ENCODE measurements around the gene HS2ST1. TPM values are rescaled to one million over a fixed set of nuclear protein-coding genes. Genes with fewer than 3 reads are reported as not detected.
"Not testable (repeated sequence)": the region's sequence is repeated elsewhere in the genome, so short reads cannot be mapped to it uniquely, and the experiment has no call there.

HS2ST1 gene
- total and polyA plus RNA-seq, 4 donors, result 4.1 to 20.3 (median 8.8) TPM

DNA sequence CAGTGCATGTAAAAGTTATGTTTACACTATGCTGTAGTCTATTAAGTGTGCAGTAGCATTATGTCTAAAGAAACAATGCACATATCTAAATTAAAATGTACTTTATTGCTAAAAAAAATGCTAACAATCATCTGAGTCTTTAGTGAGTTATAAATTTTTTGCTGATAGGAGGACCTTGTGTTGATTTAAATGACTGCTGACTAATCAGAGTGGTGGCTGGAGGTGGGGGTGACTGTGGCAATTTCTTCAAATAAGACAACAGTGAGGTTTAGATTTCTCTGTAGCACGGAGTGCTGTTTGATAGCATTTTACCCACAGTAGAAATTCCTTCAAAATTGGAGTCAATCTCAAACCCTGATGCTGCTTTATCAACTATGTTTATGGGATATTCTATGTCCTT is 37.0 kb downstream of the HS2ST1 start:
- Histone ChIP-seq H3K27ac (ENCODE audit: low read depth in 1 of 2, low read length in 2 of 2) (no peak overlapping the region), H3K9me3 (ENCODE audit: control insufficient read depth, low read length) (no peaks in the 10 kb centered on the region), H3K4me3 (ENCODE audit: low read length in 2 of 2) (no peak overlapping the region), H3K4me1 (ENCODE audit: control insufficient read depth in 1 of 2, insufficient read depth in 2 of 2, low read length in 2 of 2) (no peaks in the 10 kb centered on the region), H3K36me3 (ENCODE audit: control insufficient read depth in 1 of 2, insufficient read depth in 2 of 2, low read length in 1 of 2) (no peaks in the 10 kb centered on the region), H3K27me3 (ENCODE audit: control insufficient read depth in 1 of 2, insufficient read depth in 2 of 2, low read length in 1 of 2) (no peaks in the 10 kb centered on the region)
- no peak for DNase-seq
- no peak for ATAC-seq (ENCODE audit: low FRiP score)
- 76 to 82% methylated on average over 1 of the region's 1 CpG for WGBS, 2 donors
- intact Hi-C loops (cut with DNase I), result no loop called here

DNA sequence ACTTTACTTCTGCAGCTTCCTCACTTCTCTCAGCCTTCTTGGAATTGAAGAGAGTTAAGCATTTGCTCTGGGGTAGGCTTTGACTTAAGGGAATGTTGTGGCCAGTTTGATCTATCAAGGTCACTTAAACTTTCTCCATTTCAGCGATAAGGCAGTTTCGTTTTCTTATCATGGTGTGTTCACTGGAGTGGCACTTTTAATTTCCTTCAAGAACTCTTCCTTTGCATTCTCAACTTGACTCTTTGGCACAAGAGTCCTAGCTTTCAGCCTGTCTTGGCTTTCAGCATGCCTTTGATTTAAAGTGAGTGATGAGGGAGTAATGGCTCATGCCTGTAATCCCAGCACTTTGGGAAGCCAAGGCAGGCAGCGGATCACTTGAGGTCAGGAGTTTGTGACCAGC is 38.7 kb downstream of the HS2ST1 start:
- ATAC-seq (ENCODE audit: low FRiP score) (no peak), DNase-seq (no peak)
- no peaks in the 10 kb centered on the region for H3K27me3 ChIP-seq (ENCODE audit: control insufficient read depth in 1 of 2, insufficient read depth in 2 of 2, low read length in 1 of 2)
- H3K4me3 ChIP-seq (ENCODE audit: low read length in 2 of 2), result no peak overlapping the region
- no peak overlapping the region for H3K27ac ChIP-seq (ENCODE audit: low read depth in 1 of 2, low read length in 2 of 2)
- H3K4me1 ChIP-seq (ENCODE audit: control insufficient read depth in 1 of 2, insufficient read depth in 2 of 2, low read length in 2 of 2), result no peaks in the 10 kb centered on the region
- no peaks in the 10 kb centered on the region for H3K36me3 ChIP-seq (ENCODE audit: control insufficient read depth in 1 of 2, insufficient read depth in 2 of 2, low read length in 1 of 2)
- no peaks in the 10 kb centered on the region for H3K9me3 ChIP-seq (ENCODE audit: control insufficient read depth, low read length)
- WGBS, 2 donors, result 43 to 59% methylated on average over 3 of the region's 3 CpGs
- intact Hi-C loops (cut with DNase I), result no loop called here

DNA sequence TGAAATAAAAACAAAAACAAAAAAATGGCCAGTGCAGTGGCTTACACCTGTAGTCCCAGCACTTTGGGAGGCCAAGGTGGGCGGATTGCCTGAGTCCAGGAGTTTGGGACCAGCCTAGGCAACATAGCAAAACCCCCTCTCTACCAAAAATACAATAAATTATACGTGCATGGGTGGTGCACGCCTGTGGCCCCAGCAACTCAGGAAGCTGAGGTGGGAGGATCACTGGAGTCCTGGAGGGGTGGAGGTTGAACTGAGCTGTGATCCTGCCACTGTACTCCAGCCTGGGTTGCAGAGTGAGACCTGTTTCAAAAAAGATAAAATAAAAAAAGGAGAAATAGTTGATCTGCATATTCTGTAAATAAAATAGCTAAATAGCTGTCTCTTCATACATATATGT is 41.2 kb downstream of the HS2ST1 start:
- Histone ChIP-seq H3K36me3 (ENCODE audit: control insufficient read depth in 1 of 2, insufficient read depth in 2 of 2, low read length in 1 of 2) (no peaks in the 10 kb centered on the region), H3K27ac (ENCODE audit: low read depth in 1 of 2, low read length in 2 of 2) (no peak overlapping the region), H3K4me3 (ENCODE audit: low read length in 2 of 2) (no peak overlapping the region), H3K27me3 (ENCODE audit: control insufficient read depth in 1 of 2, insufficient read depth in 2 of 2, low read length in 1 of 2) (no peaks in the 10 kb centered on the region), H3K9me3 (ENCODE audit: control insufficient read depth, low read length) (no peaks in the 10 kb centered on the region), H3K4me1 (ENCODE audit: control insufficient read depth in 1 of 2, insufficient read depth in 2 of 2, low read length in 2 of 2) (no peaks in the 10 kb centered on the region)
- WGBS, 2 donors, result 89% methylated on average over 3 of the region's 3 CpGs
- DNase-seq (no peak), ATAC-seq (ENCODE audit: low FRiP score) (no peak)
- intact Hi-C loops (cut with DNase I), result no loop called here

DNA sequence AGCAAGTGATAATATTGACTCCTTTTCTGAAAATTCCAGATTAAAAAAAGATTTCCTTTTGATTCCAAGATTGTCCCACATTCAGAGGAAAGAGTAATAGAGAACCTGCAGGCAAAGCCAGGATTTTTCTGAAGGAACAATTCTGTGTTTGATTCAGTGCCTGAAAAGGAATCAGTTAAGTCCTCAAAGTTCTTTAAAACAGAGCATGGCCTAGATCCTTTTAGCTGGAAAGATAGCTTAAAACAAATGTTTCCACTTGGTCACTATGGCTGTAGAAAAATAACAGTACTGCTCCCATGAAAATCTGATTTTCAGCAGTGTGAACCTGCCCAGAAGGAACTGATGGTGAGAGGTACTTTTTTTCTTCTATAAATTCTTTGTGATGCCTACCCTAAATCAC is 41.8 kb downstream of the HS2ST1 start:
- DNase-seq (no peak), ATAC-seq (ENCODE audit: low FRiP score) (no peak)
- H3K4me3 ChIP-seq (ENCODE audit: low read length in 2 of 2), result no peak overlapping the region
- intact Hi-C loops (cut with DNase I), result no loop called here
- H3K9me3 ChIP-seq (ENCODE audit: control insufficient read depth, low read length), result no peaks in the 10 kb centered on the region
- H3K4me1 ChIP-seq (ENCODE audit: control insufficient read depth in 1 of 2, insufficient read depth in 2 of 2, low read length in 2 of 2), result no peaks in the 10 kb centered on the region
- no peaks in the 10 kb centered on the region for H3K36me3 ChIP-seq (ENCODE audit: control insufficient read depth in 1 of 2, insufficient read depth in 2 of 2, low read length in 1 of 2)
- H3K27me3 ChIP-seq (ENCODE audit: control insufficient read depth in 1 of 2, insufficient read depth in 2 of 2, low read length in 1 of 2), result no peaks in the 10 kb centered on the region
- H3K27ac ChIP-seq (ENCODE audit: low read depth in 1 of 2, low read length in 2 of 2), result no peak overlapping the region

DNA sequence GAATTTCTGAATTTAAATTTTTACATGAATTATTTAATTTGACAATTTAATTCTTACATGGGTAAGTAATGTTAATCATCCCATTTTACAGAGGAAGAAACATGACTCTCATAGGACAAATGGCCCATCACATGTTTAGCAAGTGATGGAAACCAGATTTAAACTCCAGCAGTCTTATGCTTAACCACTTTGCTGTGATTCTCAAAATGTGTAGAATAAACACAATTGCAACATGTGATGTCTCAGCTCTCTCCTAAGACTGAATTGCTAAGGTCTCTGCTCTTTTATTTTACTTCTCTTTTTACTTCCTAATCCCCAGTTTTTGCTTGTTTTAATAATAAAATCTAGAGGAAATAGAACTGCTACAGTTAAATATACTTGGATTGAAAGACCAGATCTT is 42.8 kb downstream of the HS2ST1 start:
- DNase-seq (no peak), ATAC-seq (ENCODE audit: low FRiP score) (no peak)
- Histone ChIP-seq H3K4me1 (ENCODE audit: control insufficient read depth in 1 of 2, insufficient read depth in 2 of 2, low read length in 2 of 2) (no peaks in the 10 kb centered on the region), H3K27me3 (ENCODE audit: control insufficient read depth in 1 of 2, insufficient read depth in 2 of 2, low read length in 1 of 2) (no peaks in the 10 kb centered on the region), H3K9me3 (ENCODE audit: control insufficient read depth, low read length) (no peaks in the 10 kb centered on the region), H3K36me3 (ENCODE audit: control insufficient read depth in 1 of 2, insufficient read depth in 2 of 2, low read length in 1 of 2) (no peaks in the 10 kb centered on the region), H3K27ac (ENCODE audit: low read depth in 1 of 2, low read length in 2 of 2) (no peak overlapping the region), H3K4me3 (ENCODE audit: low read length in 2 of 2) (no peak overlapping the region)
- intact Hi-C loops (cut with DNase I), result no loop called here

DNA sequence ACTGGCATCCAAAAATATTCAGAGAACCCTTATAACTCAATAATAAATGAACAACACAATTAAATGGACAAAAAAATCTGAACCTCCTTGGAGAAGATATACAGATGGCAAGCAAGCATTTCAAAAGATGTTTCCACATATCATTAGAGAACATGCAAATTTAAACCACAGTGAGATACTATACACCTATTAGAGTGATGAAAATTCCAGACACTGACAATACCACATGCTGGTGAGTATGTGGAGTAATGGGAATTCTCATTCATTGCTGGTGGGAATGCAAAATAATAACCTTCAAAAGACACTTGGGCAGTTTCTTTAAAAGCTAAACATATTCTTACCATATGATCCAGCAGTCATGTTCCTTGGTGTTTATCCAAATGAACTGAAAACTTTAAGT is 46.1 kb downstream of the HS2ST1 start:
- DNase-seq (no peak), ATAC-seq (ENCODE audit: low FRiP score) (no peak)
- no peaks in the 10 kb centered on the region for H3K4me1 ChIP-seq (ENCODE audit: control insufficient read depth in 1 of 2, insufficient read depth in 2 of 2, low read length in 2 of 2)
- no peaks in the 10 kb centered on the region for H3K9me3 ChIP-seq (ENCODE audit: control insufficient read depth, low read length)
- H3K4me3 ChIP-seq (ENCODE audit: low read length in 2 of 2), result no peak overlapping the region
- H3K27ac ChIP-seq (ENCODE audit: low read depth in 1 of 2, low read length in 2 of 2), result no peak overlapping the region
- H3K27me3 ChIP-seq (ENCODE audit: control insufficient read depth in 1 of 2, insufficient read depth in 2 of 2, low read length in 1 of 2), result no peaks in the 10 kb centered on the region
- H3K36me3 ChIP-seq (ENCODE audit: control insufficient read depth in 1 of 2, insufficient read depth in 2 of 2, low read length in 1 of 2), result no peaks in the 10 kb centered on the region
- intact Hi-C loops (cut with DNase I), result loop anchor here in 1 of 2 donors (5.0 kb wide), 1 partner anchor 128 kb away; no protein-coding TSS in a partner anchor

DNA sequence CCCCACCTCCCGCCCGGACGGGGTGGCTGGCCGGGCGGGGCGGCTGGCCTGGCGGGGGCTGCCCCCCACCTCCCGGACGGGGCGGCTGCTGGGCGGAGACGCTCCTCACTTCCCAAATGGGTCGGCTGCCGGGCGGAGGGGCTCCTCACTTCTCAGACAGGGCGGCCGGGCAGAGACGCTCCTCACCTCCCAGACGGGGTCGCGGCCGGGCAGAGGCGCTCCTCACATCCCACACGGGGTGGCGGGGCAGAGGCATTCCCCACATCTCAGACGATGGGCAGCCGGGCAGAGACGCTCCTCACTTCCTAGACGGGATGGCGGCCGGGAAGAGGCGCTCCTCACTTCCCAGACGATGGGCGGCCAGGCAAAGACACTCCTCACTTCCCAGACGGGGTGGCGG is 49.4 kb downstream of the HS2ST1 start:
- DNase-seq; ATAC-seq (ENCODE audit: low FRiP score); H3K36me3 ChIP-seq (ENCODE audit: control insufficient read depth in 1 of 2, insufficient read depth in 2 of 2, low read length in 1 of 2); H3K27me3 ChIP-seq (ENCODE audit: control insufficient read depth in 1 of 2, insufficient read depth in 2 of 2, low read length in 1 of 2); H3K27ac ChIP-seq (ENCODE audit: low read depth in 1 of 2, low read length in 2 of 2); H3K9me3 ChIP-seq (ENCODE audit: control insufficient read depth, low read length); H3K4me1 ChIP-seq (ENCODE audit: control insufficient read depth in 1 of 2, insufficient read depth in 2 of 2, low read length in 2 of 2); H3K4me3 ChIP-seq (ENCODE audit: low read length in 2 of 2): not testable (repeated sequence)
- 93% methylated on average over 32 to 36 of the region's 36 CpGs for WGBS, 2 donors
- intact Hi-C loops (cut with DNase I), result loop anchor here in 1 of 2 donors (5.0 kb wide), 1 partner anchor 132 kb away; no protein-coding TSS in a partner anchor

DNA sequence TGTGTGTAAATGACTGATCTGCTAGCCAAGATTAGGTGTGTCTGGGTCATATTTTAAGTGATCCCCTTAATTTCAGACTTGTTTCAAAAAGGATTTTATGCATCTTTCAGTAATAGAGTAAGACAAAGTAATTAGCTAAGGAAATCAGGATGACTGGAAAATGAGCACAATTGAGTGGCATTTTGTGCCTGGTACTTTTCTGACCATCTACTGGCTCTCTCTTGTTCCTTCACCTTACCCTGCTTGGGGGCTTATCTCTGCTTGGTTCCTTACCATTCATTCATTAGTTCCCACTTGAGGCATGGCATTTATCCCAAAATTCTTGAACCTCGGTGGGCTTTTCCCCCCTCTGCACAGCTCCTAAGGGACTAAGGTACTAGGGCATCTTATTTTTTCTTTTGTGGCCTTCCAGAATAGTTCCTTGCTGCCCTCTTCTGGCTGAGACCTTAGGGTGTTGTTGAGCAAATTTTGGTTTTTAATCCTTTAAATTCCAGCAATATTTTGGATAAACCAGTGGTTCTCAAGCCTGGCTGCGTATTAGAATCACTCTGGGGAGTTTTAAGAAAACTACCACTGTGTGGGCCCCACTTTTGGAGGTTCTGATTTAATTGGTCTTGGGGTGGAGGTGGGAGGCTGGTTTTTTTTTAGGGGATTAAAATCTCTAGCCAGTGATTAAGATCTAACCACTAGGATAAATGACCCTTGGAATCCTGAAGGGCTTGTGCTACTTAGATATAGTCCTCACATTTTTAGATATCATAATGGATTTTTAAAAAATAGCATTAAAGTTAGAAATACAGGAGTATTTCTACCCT is 50.8 kb downstream of the HS2ST1 start:
- no peak for DNase-seq

DNA sequence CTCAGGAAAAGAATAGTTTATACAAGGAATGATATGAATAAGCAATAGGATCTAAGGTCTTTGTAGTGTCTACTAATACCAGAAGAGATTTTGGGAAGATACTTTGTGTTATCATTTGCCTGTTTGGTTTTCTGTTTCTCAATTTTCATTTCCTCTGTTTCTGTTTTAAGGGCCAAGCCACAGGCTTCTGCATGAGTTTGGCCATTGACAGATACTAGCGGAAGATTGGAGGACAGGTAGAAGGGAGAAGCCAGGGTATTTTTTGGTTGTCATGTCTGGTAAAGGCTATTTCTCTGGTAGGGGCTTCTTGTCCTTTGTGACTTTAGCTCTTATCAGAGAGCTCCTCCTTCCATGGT is 51.4 kb downstream of the HS2ST1 start:
- no peaks in the 10 kb centered on the region for H3K9me3 ChIP-seq (ENCODE audit: control insufficient read depth, low read length)
- H3K4me1 ChIP-seq (ENCODE audit: control insufficient read depth in 1 of 2, insufficient read depth in 2 of 2, low read length in 2 of 2), result no peaks in the 10 kb centered on the region
- intact Hi-C loops (cut with DNase I), result loop anchor here in 1 of 2 donors (2.0 kb wide), 1 partner anchor 131 kb away; no protein-coding TSS in a partner anchor
- no peaks in the 10 kb centered on the region for H3K27me3 ChIP-seq (ENCODE audit: control insufficient read depth in 1 of 2, insufficient read depth in 2 of 2, low read length in 1 of 2)
- ATAC-seq (ENCODE audit: low FRiP score) (no peak), DNase-seq (no peak)
- no peak overlapping the region for H3K4me3 ChIP-seq (ENCODE audit: low read length in 2 of 2)
- H3K27ac ChIP-seq (ENCODE audit: low read depth in 1 of 2, low read length in 2 of 2), result no peak overlapping the region
- H3K36me3 ChIP-seq (ENCODE audit: control insufficient read depth in 1 of 2, insufficient read depth in 2 of 2, low read length in 1 of 2), result no peaks in the 10 kb centered on the region
- WGBS, 2 donors, result 95 to 96% methylated on average over 1 of the region's 1 CpG

More for the DNA sequence above, 50.8 kb downstream of the HS2ST1 start:
- H3K36me3 ChIP-seq (ENCODE audit: control insufficient read depth in 1 of 2, insufficient read depth in 2 of 2, low read length in 1 of 2), result no peaks in the 10 kb centered on the region
- 4 to 8% methylated on average over 2 of the region's 2 CpGs for WGBS, 2 donors
- H3K9me3 ChIP-seq (ENCODE audit: control insufficient read depth, low read length), result no peaks in the 10 kb centered on the region
- H3K27ac ChIP-seq (ENCODE audit: low read depth in 1 of 2, low read length in 2 of 2), result no peak overlapping the region
- no peak for ATAC-seq (ENCODE audit: low FRiP score)
- no peaks in the 10 kb centered on the region for H3K4me1 ChIP-seq (ENCODE audit: control insufficient read depth in 1 of 2, insufficient read depth in 2 of 2, low read length in 2 of 2)
- H3K27me3 ChIP-seq (ENCODE audit: control insufficient read depth in 1 of 2, insufficient read depth in 2 of 2, low read length in 1 of 2), result no peaks in the 10 kb centered on the region
- H3K4me3 ChIP-seq (ENCODE audit: low read length in 2 of 2), result no peak overlapping the region
- intact Hi-C loops (cut with DNase I), result no loop called here

Data from aorta (tissue), 5 donors.